Neural crest cell (in vitro differentiated cells): ENCODE data around the gene PTPRE. TPM values are rescaled to one million over a fixed set of nuclear protein-coding genes. Genes with fewer than 3 reads are reported as not detected.

Experiments used
- DNase-seq: peaks from one replicate; pipeline ENCODE4 v3.0.0; 2021; ENCODE audit warnings: low read depth, mixed read lengths, low spot score
- H3K27ac Mint-ChIP-seq: one replicate; pipeline ENCODE4 v1.8.0; 2021; ENCODE audit warnings: mild to moderate bottlenecking, mixed read lengths; ENCODE audit not compliant: unreplicated experiment
- H3K27me3 Mint-ChIP-seq: 2 replicates; pipeline ENCODE4 v1.8.0; 2021; ENCODE audit warnings: low read depth, mild to moderate bottlenecking, mixed read lengths
- H3K36me3 Mint-ChIP-seq: 2 replicates; pipeline ENCODE4 v1.8.0; 2021; ENCODE audit warnings: low read depth, mild to moderate bottlenecking, mixed read lengths
- H3K4me1 Mint-ChIP-seq: 2 replicates; pipeline ENCODE4 v1.8.0; 2021; ENCODE audit warnings: mixed read lengths
- H3K4me3 Mint-ChIP-seq: one replicate; pipeline ENCODE4 v1.8.0; 2021; ENCODE audit warnings: mild to moderate bottlenecking, mixed read lengths
- H3K9me3 Mint-ChIP-seq: 2 replicates; pipeline ENCODE4 v1.8.0; 2021; ENCODE audit warnings: mixed read lengths
- total RNA-seq: library from RNA; stranded (reverse); gene quantifications from 2 replicates; pipeline ENCODE4 v1.2.1, GENCODE V29; 2021
- TF ChIP-seq, protein P1 (sequence below): fragments of 200-600 bp; sonication (generic); conservative IDR thresholded peaks from 2 replicates; pipeline ENCODE4 v1.5.0; 2021; ENCODE audit warnings: antibody characterized with exemption, mild to moderate bottlenecking

Gene PTPRE
- total RNA-seq, 1 donor from 2014 or later = 2.3 TPM

DNA sequence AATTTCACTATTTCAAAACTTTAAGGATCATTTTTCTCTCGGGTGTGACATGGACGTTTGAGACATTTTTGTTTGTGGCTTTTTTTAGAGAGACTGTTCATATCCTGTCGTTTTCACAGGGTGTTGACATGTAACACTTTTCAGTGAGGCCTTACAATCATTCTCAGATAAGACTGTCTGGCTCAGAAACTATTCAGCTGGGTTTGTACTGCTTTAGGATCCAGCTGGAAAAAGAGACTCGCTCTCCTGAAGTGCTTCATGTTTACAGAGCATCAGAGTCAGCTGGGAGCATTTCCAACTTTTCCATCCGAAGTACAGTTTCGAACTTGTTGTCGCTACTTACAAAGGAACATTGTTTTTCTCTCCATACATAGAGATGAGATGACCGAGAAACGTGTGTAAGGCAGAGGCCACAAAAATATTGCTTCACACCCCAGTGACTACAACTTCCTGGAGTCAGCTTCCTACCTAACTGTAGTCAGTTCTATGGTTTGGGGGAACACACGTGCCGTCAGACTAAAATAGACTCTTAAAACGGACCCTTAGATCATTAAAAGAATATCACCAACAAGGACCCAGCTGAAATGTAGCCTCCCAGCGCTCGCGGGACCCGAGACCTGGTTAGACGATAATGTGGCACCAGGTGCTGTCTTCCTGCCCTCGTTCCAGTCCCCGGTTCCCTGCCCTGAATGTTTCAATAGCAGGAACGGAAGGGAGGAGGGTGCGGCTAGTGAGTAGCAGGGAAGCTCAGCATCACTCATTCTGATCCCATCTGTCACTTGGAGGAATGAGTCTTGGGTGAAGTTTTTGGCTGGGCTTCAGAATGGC lies 141.3 kb downstream of the PTPRE start:
- H3K4me3 Mint-ChIP-seq = no peak overlapping the region
- peaks cover 17% of the 10 kb centered on the region for H3K4me1 Mint-ChIP-seq
- TF ChIP-seq, protein P1, sequence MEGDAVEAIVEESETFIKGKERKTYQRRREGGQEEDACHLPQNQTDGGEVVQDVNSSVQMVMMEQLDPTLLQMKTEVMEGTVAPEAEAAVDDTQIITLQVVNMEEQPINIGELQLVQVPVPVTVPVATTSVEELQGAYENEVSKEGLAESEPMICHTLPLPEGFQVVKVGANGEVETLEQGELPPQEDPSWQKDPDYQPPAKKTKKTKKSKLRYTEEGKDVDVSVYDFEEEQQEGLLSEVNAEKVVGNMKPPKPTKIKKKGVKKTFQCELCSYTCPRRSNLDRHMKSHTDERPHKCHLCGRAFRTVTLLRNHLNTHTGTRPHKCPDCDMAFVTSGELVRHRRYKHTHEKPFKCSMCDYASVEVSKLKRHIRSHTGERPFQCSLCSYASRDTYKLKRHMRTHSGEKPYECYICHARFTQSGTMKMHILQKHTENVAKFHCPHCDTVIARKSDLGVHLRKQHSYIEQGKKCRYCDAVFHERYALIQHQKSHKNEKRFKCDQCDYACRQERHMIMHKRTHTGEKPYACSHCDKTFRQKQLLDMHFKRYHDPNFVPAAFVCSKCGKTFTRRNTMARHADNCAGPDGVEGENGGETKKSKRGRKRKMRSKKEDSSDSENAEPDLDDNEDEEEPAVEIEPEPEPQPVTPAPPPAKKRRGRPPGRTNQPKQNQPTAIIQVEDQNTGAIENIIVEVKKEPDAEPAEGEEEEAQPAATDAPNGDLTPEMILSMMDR = no peak
- H3K36me3 Mint-ChIP-seq = no peaks in the 10 kb centered on the region
- H3K27ac Mint-ChIP-seq = no peak overlapping the region
- H3K9me3 Mint-ChIP-seq = no peaks in the 10 kb centered on the region
- DNase-seq = no peak
- no peaks in the 10 kb centered on the region for H3K27me3 Mint-ChIP-seq

DNA sequence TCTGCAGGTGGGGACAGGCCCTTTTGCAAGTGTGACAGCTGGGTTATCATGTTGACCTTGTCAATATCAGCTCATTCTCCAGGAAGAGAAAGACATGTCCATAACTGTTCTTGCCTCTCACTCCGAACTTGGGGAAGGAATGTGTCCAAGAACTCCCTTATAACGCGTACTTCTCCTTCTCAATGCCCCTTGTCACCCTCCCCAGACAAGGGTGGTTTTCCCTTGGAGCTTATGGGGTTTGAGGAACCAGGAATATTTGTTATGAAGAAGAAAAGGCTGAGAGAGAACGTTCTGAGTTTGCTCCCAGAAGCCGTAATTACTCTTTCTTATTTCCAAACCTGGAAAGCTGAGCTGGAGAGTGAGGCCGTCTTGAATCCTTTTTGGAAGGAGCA lies 141.9 kb downstream of the PTPRE start:
- H3K9me3 Mint-ChIP-seq = no peaks in the 10 kb centered on the region
- H3K36me3 Mint-ChIP-seq = no peaks in the 10 kb centered on the region
- TF ChIP-seq, protein P1 = no peak
- H3K27me3 Mint-ChIP-seq = no peaks in the 10 kb centered on the region
- no peak for DNase-seq
- H3K27ac Mint-ChIP-seq = no peak overlapping the region
- peaks cover 17% of the 10 kb centered on the region for H3K4me1 Mint-ChIP-seq
- no peak overlapping the region for H3K4me3 Mint-ChIP-seq

DNA sequence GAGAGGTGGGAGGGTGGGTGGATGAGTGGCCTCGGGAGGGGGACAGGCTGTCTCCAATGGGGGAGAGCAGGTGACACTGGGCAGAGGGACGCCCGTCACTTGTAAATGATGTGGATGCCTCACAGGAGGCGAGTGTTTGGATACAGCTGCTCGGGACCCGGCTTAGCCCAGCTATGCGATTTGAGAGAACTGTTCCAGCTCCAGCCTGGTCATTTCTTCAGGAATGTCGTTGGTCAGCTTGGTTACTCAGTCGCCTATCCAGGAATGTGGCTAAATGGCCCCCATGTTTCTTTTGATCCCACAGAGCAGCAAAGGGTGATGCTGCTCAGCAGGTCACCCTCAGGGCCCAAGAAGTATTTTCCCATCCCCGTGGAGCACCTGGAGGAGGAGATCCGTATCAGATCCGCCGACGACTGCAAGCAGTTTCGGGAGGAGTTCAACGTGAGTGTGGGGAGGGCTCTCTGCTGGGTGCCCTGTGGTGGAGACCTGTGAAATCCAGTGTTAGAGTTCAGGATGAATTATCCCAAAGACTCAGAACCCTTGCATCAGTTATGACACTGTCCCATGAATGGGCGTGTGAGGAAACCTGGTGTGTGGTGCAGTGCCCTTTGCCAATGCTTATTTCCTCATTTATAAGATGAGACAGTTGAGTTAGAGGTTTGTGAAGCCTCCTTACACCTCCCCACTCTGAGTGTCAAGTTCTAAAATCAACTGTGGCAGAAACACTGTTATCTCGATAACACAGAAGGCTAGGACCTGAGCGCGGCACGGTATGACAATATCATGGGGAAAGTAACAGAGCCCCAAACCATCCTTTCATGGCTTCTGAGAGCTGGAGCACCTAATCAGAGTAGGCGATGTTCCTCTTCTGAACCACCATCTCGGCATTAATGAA lies 142.6 kb downstream of the PTPRE start:
- Mint-ChIP-seq H3K27me3 (no peaks in the 10 kb centered on the region), H3K36me3 (no peaks in the 10 kb centered on the region), H3K4me3 (no peak overlapping the region), H3K9me3 (no peaks in the 10 kb centered on the region), H3K4me1 (peaks cover 17% of the 10 kb centered on the region), H3K27ac (no peak overlapping the region)
- TF ChIP-seq, protein P1 = no peak
- no peak for DNase-seq

DNA sequence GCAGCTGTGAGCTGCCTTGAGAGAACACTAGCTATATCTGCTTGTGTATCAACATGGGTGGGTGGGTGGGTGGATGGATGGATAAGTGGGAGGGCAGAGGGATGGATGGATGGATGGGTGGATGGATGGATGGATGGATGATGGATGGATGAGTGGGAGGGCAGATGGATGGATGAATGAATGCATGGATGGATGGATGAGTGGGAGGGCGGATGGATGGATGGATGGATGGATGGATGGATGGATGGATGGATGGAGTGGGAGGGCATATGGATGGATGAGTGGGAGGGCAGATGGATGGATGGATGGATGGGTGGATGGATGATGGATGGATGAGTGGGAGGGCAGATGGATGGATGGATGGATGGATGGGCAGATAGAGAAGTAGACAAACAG lies 143.2 kb downstream of the PTPRE start:
- no peaks in the 10 kb centered on the region for H3K27me3 Mint-ChIP-seq
- no peaks in the 10 kb centered on the region for H3K36me3 Mint-ChIP-seq
- no peak overlapping the region for H3K4me3 Mint-ChIP-seq
- no peak overlapping the region for H3K27ac Mint-ChIP-seq
- H3K9me3 Mint-ChIP-seq = no peaks in the 10 kb centered on the region
- peaks cover 17% of the 10 kb centered on the region for H3K4me1 Mint-ChIP-seq
- TF ChIP-seq, protein P1 = no peak
- no peak for DNase-seq

DNA sequence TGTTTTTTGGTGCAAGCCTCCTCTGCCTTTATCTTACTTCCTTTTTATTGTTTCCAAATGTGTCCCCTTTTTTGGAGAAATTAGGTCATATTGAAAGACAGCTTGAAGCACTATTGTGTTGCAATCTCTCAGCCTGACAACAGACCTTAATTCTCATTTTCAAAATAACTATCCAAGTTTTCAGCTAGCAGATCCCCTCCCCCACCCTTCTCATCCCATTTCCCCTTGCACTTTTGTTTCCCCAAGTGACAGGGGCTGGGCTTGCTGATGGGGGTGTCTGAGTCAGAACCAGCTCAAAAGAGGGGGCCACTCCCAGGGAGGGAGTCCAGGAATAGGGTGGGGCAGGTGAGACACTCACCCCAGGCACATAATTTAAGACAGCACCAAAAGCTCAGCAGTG lies 144.0 kb downstream of the PTPRE start:
- Mint-ChIP-seq H3K9me3 (no peaks in the 10 kb centered on the region), H3K27ac (no peak overlapping the region), H3K27me3 (no peaks in the 10 kb centered on the region), H3K4me3 (no peak overlapping the region), H3K36me3 (no peaks in the 10 kb centered on the region), H3K4me1 (peaks cover 17% of the 10 kb centered on the region)
- DNase-seq = no peak
- TF ChIP-seq, protein P1 = no peak
